C4-2B (cell line): ENCODE results near the gene DUSP18.

Source experiments
- ZFX ChIP-seq: fragments of 450-650 bp; IDR thresholded peaks from 2 replicates; pipeline ENCODE4 v1.6.1; 2017
- TF ChIP-seq, protein P1 (sequence below): fragments of 450-650 bp; conservative IDR thresholded peaks from 2 replicates; pipeline ENCODE4 v1.5.1; 2017; ENCODE audit warnings: mild to moderate bottlenecking

DNA sequence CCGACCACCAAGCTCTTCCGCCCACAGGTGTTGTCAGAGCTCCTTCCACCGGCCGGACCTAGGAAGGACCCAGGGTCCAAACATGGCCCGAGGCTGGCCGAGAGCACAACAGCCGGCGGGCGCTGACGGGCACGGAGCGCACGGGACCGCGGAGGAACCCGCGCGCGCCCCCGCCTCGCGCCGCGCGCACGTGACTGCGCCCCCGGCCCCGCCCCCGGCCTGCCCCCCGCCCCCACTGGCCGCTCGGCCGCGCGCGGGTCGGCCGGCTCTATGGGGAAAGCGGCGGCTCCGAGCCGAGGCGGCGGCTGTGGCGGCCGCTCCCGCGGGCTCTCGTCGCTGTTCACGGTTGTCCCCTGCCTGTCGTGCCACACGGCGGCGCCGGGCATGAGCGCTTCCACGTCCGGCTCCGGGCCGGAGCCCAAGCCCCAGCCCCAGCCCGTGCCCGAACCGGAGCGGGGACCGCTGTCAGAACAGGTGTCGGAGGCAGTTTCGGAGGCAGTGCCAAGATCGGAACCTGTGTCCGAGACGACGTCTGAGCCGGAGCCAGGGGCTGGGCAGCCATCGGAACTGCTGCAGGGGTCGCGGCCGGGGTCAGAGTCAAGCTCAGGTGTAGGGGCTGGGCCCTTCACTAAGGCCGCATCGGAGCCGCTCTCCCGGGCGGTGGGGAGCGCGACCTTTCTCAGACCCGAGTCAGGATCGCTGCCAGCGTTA, 27.1 kb upstream of the DUSP18 start, which contains the start of gene OSBP2:
- TF ChIP-seq, protein P1, sequence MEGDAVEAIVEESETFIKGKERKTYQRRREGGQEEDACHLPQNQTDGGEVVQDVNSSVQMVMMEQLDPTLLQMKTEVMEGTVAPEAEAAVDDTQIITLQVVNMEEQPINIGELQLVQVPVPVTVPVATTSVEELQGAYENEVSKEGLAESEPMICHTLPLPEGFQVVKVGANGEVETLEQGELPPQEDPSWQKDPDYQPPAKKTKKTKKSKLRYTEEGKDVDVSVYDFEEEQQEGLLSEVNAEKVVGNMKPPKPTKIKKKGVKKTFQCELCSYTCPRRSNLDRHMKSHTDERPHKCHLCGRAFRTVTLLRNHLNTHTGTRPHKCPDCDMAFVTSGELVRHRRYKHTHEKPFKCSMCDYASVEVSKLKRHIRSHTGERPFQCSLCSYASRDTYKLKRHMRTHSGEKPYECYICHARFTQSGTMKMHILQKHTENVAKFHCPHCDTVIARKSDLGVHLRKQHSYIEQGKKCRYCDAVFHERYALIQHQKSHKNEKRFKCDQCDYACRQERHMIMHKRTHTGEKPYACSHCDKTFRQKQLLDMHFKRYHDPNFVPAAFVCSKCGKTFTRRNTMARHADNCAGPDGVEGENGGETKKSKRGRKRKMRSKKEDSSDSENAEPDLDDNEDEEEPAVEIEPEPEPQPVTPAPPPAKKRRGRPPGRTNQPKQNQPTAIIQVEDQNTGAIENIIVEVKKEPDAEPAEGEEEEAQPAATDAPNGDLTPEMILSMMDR: no peak
- no peak for TF ChIP-seq ZFX
